NCI-H1694 (cell line): ENCODE results near the gene PAFAH1B2.
"Not testable (repeated sequence)": the region's sequence is repeated elsewhere in the genome, so short reads cannot be mapped to it uniquely, and the experiment has no call there.

Source experiments
- DNase-seq: peaks from one replicate; lab custom pipeline; 2025; lab: John Stamatoyannopoulos, UW

PAFAH1B2 gene

DNA sequence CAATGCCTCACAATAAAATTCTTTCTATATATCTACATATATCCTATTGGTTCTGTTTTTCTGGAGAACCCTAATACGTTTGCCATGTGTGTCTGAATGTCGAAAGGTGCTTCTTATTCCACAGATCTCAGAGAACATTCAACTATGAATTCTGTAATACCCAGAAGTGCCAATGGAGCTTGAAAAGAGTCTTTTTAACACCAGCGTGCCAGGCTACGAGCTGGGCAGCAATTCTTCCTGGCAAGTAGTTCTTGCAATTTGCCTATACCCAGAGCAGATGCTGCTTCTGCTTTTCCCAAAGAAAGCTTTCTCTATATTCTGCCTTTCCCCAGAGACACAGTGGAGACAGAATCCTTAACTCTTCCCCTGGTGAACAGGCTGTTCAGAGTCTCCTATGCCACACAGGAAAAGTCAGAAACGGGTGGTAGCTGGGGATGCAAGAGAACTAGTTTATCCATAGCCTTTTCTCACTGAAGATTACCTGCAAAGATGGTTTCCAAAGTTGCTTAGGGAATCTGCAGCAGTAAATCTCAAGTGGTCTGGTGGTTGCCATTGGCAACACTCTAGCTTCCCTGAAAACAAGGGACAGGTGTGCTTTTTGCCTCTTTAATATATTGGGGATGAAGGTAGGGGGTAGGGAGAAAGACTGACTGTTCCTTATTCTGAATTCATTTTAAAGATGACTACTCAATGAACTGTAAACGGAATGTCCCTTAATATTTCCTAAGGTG is 16.8 kb upstream of the PAFAH1B2 start:
- DNase-seq, result no peak

DNA sequence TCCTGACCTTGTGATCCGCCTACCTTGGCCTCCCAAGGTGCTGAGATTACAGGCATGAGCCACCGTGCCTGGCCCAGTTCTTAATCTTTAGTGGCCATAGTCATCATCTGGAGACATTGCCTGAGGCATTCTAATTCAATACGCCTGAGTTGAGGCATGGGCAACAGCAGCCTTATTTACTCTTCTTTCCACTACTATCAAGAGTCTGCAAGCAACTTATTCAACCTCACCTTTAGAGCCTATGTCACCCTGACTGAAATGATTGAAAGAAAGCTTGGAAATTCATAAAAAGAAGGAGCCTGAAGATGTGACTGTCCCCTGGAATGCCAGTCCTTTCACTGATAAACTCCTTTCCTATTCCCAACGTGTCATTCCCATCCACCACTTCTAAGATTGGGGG is 15.8 kb upstream of the PAFAH1B2 start:
- no peak for DNase-seq

DNA sequence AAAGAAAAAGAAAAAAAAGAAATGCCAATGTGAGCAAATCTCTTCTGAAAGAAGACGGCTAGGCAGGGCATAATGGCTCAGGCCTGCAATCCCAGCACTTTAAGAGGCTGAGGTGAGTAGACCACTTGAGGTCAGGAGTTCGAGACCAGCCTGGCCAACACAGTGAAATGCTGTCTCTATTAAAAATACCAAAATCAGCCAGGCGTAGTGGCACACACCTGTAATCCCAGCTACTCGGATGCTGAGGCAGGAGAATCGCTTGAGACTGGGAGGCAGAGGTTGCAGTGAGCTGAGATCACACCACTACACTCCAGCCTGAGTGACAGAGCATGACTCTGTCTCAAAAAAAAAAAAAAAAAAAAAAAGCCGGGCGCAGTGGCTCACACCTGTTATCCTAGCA is 13.7 kb upstream of the PAFAH1B2 start:
- DNase-seq, result not testable (repeated sequence)

DNA sequence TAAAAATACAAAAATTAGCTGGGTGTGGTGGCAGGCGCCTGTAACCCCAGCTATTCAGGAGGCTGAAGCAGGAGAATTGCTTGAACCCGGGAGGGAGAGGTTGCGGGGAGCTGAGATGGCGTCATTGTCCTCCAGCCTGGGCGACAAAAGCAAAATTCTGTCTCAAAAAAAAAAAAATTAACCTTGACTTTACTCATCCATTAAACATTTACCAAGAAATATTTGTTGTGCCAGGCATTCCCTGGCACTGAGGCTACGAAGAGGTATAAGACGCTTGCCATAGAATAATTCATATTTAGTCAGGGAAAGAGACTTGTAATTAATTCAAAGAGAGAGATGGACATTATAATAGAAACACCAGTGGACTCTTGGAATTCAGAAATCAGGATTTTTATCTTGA is 13.2 kb upstream of the PAFAH1B2 start:
- DNase-seq, result no peak

DNA sequence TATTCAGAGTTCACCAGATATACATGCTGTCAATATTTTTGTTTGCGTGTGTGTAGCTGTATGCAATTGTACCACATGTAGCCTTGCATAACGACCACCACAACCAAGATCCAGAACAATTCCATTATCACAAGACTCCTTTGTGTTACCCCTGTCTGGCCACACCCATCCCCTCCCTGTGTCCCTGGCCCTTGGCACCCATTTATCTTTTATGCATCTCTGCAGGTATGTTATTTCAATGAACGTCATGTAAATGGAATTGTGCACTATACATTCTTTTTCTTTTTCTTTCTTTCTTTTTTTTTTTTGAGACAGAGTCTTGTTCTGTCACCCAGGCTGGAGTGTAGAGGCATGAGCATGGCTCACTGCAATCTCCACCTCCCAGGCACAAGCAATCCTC is 9.7 kb upstream of the PAFAH1B2 start:
- no peak for DNase-seq

DNA sequence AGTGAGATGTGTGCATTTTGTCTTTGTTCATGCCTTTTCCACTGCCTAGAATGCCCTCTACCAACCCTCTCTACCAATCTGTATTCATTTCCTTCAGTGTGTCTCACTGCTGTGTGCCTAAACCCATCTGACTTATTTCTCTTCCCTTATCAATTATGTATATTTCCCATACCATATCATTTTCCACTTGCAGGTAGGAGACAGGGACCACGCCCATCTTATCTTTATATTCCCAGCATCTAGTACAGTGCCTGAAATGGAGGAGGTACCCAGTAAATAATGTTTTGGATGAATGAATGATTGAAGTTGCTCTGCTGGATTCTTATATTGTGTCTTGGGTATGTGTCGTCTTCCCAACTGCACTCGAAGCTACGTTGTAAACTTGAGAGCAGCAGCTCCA is 9.1 kb upstream of the PAFAH1B2 start:
- not testable (repeated sequence) for DNase-seq

DNA sequence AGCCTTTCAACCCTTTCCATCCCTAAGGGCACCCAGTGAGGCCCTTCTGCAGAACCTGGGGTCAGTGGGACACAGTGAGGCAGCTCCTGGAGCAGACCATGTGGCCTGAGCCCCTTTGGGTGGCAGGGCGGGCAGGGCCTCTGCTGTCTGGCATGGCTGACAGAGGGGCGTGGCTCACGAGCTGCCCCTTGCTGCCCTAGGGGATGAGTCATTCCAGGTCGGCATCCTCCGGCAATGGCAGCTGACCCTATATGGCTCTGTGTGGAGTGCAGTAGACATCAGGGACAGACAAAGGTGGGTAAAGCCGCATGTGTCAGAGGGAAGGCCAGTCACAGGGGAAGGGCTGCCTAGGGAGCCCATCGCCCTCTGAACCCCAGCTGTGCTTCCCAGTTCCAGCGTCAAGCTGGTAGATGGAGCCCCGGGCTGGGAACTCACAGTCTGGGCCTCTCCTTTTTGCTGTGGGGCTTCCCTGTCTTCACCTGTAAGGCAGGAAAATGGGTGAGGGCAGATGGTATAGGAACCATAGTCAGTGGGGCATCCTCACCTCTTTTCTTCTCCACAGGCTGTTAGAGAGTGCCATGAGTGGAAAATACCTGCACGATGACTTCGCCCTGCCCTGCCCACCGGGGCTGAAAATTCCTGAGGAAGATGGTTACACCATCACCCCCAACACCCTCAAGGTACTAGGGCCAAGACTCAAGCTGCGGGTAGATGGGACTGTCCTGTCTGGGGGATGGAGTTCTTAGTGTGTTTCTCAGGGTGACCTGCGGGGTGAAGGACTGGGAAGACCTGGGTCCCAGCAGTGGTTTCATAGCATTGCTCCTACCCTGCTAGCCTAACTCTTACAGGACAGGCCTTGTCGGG is 6.6 kb upstream of the PAFAH1B2 start:
- DNase-seq, result not testable (repeated sequence)

DNA sequence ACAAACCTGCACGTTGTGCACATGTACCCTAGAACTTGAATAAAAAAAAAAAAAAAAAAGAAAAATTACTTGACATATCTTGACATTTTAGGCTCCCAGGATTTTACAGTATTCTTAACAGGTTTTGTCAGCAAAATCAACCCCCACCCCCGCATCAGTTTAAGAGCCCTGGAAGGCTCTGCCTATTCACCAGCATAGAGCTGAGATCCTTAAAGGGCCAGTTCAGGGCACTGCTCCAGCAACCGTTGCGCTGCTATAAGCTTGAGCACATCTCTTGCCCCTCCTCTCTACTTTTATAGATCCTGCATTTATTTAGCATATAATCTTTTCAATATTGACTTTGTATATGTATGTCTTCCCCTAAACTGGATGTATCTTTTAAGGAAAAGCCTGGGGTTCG is 697 bp upstream of the PAFAH1B2 start:
- no peak for DNase-seq

DNA sequence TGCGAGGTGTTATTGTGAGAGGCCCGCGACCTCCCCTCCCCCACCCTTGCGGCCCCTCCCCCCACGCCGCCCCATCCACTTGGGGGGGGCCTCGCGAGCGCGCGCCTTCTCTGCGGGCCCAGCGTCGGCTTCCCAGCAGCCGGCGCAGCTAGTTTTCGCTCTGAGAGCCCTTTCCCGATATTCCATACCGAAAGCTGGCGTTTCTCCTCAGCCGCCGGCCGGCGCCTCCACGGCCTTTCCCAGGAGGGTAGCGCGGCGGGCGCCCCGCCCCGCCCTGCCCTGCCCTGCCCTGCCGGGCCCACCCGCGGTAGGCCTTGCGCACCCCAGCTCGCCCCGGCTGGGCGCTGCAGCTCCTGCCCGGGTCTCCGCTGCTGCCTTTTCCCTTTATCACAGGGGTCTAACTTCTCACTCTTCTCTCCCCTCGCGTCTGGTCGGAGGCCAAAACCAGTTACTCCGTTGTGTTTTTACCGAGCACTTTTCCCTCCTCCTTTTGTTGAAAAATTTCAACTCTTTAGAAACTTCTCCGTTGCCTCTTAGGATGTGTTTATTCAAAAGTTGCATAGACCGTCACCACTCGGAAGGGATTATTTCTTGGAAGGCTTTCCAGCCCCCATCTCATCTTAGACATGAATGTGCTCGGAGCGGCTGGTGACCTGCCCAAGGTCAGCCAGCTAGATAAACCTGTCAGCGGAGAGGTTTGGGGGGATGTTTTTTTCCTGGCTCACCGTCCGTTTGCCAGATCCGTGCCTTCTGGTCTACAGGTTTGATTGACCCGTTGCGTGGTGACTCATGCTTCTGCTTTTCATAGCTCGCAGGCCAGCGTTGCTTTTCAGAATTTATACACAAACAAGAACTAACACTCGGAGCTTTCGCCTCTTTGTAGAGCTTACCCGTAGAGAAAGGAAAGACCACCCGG is 648 bp downstream of the PAFAH1B2 start:
- no peak for DNase-seq

DNA sequence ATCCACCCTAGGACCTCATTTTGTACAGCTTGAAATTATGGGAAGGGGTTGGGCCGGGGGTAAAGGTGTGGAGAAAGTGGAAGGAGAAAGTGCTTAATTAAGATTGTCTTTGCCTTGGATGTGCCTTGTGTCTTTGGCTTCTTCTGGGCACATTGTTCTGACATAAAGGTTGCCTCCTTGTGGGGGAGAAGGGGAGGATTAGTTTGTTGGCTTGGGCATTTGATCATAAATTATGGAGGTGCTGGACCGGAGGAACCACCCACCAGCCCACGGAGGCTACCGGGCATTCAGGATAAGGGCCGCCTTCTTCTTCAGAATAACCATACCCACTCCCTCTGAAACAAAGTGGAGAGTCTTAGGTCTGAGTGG is 1.3 kb downstream of the PAFAH1B2 start:
- DNase-seq, result no peak

DNA sequence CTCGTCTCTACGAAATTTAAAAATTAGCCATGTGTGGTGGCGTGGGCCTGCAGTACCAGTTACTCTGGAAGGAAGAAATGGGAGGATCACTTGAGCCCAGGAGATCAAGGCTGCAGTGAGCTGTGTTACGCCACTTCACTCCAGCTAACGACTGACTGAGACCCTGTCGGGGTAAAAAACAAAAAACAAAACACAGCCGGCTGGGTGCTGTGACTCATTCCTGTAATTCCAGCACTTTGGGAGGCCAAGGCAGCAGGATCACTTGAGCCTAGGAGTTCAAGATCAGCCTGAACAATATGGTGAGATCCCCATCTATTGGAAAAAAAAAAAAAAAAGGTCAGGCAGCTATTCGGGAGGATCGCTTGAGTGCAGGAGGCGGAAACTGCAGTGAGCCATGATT is 2.4 kb downstream of the PAFAH1B2 start:
- DNase-seq, result no peak

DNA sequence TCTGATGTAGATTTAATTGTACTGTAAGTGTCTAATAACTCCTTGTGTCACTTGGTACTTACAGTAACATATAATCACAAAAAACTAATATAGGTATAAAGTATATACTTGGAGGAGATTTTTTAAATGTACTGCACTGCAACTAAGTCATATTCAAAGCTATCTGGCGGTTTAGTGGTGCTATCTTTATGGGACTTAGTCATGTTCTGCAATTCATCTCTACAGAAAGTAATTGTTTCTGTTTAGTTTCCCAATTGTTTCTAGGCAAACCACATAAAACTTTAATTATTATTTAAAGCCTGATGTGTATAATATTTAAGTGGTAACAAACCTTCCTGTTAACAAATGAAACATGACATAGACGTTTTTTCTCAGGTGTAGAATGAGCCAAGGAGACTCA is 8.0 kb downstream of the PAFAH1B2 start:
- DNase-seq, result no peak

DNA sequence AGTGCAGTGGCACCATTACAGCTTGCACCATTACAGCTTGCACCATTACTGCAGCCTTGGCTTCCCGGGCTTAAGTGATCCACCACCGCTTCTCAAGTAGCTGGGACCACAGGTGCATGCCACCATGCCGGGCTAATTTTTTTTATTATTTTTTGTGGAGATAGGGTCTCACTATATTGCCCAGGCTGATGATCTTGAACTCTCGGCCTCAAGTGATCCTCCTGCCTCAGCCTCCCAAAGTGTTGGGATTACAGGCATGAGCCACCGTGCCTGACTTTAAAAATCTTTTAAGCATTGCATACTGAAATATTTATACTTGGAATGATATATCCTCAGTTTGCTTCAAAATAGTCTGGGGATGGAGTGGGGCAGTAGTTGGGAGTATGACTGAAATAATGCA is 10.4 kb downstream of the PAFAH1B2 start:
- no peak for DNase-seq

DNA sequence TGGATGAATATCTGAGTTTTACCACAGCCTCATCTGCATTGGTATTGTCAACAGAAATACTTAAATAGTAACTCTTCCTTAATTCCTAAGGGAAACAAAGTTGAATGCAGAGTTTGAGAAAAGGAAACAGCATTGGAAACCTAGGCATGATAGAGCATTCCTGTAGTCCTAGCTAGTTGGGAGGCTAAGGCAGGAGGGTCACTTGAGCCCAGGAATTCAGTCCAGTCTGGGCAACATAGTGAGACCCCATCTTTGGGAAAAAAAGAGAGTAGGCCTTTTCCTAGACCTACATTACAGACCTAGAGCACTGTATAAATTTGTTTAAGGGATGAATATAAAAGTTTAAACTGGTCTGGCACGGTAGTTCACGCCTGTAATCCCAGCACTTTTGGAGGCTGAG is 13.4 kb downstream of the PAFAH1B2 start:
- DNase-seq, result no peak

DNA sequence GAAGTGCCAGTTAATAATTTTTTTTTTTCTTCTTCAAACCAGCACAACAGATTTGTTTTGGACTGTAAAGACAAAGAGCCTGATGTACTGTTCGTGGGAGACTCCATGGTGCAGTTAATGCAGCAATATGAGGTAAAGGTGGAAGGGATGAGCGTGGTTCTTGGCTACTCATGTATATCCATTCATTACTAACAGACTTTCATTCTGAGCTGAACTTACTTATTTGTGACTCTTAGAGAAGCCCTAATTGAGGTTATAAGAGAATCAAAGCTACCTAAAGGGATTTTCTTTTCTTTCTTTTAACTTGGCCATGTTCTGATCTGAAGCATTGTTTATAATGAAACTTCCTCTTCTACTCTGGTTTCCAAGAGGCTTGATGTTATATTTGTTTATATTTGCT is 15.8 kb downstream of the PAFAH1B2 start:
- DNase-seq, result no peak

DNA sequence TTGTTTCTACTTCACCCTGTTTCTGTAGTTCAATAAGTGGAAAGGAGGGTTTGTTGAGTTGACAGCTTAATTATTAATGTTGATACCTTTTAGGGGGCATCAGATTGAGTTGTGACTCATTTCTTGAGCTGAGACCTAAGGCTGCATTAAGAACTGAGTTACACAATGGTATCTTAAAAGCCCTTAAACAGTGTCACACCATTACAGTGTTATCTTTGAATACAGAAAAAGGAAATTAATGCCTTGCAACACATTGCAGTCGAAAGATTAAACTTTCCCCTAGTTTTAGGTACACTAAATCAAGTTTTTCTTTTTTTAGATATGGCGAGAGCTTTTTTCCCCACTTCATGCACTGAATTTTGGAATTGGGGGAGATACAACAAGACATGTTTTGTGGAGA is 16.7 kb downstream of the PAFAH1B2 start:
- DNase-seq, result no peak

DNA sequence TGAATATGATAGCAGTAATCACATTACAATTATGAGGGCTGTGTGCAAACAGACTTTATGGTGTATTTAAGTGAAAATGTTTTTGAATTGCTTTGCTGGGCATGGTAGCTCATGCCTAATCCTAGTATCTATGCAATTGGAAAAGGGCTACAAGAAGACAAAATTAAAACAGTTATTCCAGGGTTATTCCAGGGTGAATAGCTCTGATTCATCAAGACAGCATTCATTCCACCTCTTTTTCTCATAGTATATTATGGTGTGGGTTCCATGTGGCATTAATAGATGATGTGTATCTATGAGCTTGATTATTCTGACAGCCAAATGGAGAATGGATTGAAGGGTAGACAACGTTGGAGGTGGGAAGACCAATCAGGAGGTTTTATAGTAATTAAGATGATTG is 22.4 kb downstream of the PAFAH1B2 start:
- DNase-seq, result no peak

DNA sequence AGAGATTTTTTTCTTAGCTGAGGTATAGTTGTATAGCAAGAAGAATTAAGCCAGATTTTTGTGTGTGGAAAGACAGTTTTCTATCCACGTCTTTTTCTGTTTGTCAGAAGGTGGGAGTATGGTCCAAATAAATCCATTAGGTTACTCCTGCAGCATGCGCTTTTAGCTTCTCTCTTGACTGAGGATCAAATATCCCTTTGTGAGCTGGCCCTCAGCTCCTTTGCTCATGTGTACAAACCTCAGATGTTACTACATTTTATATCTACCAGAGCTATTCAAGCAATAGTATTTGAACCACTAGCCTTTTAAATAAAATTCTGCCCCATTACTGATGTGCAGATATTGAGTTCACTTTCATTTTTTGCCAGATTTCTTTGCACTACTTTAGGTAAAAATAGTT is 25.6 kb downstream of the PAFAH1B2 start:
- no peak for DNase-seq

DNA sequence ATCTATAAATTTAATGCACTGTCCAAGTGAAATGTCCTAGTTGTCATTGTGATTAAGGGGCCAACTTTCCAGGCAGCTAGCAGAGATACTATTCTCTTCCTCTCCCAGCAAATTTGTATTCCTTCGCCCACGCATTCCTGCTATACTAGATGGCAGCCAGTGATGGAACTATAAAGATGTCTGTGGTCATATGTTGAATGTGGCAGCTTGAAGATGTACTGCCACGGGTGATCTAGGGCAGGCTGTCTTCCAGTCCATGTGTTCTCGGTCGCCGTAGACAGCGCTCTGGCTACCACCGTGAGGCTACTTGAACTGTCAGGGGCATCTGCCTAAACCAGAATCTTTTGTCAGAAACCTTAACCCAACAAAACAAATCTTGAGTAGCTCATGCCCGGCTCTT is 26.1 kb downstream of the PAFAH1B2 start:
- DNase-seq, result no peak

DNA sequence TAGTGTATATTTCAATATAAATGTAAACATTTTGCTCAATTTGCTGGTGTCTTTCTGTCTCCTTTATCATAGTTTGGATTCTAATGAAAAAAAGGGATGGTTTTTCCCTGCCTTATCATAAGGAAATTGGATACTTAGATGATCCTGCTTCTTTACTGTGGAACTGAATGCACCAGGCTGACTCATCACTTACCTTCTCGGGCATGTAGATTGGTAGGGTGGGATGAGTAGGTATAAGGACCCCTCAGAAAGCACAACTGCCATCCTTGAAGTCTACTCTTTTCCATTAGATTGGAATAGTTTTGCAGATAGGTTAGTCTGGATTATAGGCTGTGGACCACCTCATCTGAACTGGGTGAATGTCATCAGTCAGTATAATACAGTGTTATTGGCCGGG is 26.9 kb downstream of the PAFAH1B2 start:
- no peak for DNase-seq

DNA sequence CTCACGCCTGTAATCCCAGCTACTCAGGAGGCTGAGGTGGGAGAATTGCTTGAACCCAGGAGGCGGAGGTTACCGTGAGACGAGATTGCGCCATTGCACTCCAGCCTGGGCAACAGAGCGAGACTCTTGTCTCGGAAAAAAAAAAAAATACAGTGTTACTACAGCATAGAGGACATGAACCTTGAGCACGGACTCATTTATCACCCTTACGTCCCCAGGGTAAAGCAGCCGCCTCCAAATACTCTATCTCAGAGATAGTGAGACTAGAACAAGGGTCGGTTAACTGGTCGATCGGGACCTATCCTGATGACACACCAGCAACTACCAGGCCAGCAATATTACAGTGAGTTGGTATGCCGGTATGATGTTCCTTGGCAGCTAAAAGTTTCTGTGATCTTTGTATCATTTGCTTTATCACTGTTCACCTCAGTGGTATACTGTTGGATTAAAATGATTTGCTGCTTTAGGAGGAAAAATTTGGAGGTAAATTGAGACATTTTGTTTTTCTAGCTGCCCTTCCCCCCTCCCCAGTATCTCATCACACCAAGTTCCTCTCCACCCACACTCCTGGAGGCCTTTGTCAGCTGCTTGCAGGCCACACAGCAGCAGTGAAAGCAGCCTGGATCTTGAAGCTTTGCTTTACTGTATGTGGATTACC is 27.4 kb downstream of the PAFAH1B2 start:
- DNase-seq, result no peak
